KMS-11 (cell line): Measurements from ENCODE around the gene CLHC1.
"Not testable (repeated sequence)": the region's sequence is repeated elsewhere in the genome, so short reads cannot be mapped to it uniquely, and the experiment has no call there.

Experiments
- H2AFZ ChIP-seq: fragments of 200-600 bp; sonication (generic); 2 replicates; pipeline ENCODE4 v1.6.1; 2016; ENCODE audit warnings: antibody characterized with exemption, mixed run types, low read depth
- H3K27ac ChIP-seq: fragments of 200-600 bp; sonication (generic); 2 replicates; pipeline ENCODE4 v1.6.1; 2016; ENCODE audit warnings: mild to moderate bottlenecking, mixed run types
- H3K27me3 ChIP-seq: fragments of 200-600 bp; sonication (generic); 2 replicates; pipeline ENCODE4 v1.6.1; 2017; ENCODE audit warnings: mild to moderate bottlenecking, low read depth, mixed run types, moderate library complexity; ENCODE audit not compliant: insufficient read depth
- H3K36me3 ChIP-seq: fragments of 200-600 bp; sonication (generic); 2 replicates; pipeline ENCODE4 v1.6.1; 2017; ENCODE audit warnings: mild to moderate bottlenecking, mixed run types; ENCODE audit not compliant: insufficient read depth
- H3K4me1 ChIP-seq: fragments of 200-600 bp; sonication (generic); 2 replicates; pipeline ENCODE4 v1.6.1; 2016; ENCODE audit warnings: mild to moderate bottlenecking, low read depth, mixed run types; ENCODE audit not compliant: poor library complexity, severe bottlenecking
- H3K4me2 ChIP-seq: fragments of 200-600 bp; sonication (generic); 2 replicates; pipeline ENCODE4 v1.7.0; 2016; ENCODE audit warnings: mild to moderate bottlenecking, mixed run types
- H3K4me3 ChIP-seq: fragments of 200-600 bp; sonication (generic); IDR thresholded peaks from 2 replicates; pipeline ENCODE4 v1.6.1; 2017; ENCODE audit warnings: low read depth, low read length, mixed read lengths; ENCODE audit not compliant: insufficient read depth
- H3K79me2 ChIP-seq: fragments of 200-600 bp; sonication (generic); 2 replicates; pipeline ENCODE4 v1.6.1; 2016; ENCODE audit warnings: low read depth, mixed run types; ENCODE audit not compliant: insufficient read depth
- H3K9ac ChIP-seq: fragments of 200-600 bp; sonication (generic); 2 replicates; pipeline ENCODE4 v1.6.1; 2016; ENCODE audit warnings: mild to moderate bottlenecking, mixed run types
- H4K20me1 ChIP-seq: fragments of 200-600 bp; sonication (generic); 2 replicates; pipeline ENCODE4 v1.6.1; 2016; ENCODE audit warnings: mild to moderate bottlenecking, mixed run types; ENCODE audit not compliant: insufficient read depth
- TF ChIP-seq, protein P1 (sequence below): fragments of 200-600 bp; sonication (generic); conservative IDR thresholded peaks from 2 replicates; pipeline ENCODE4 v1.6.1; 2017; ENCODE audit warnings: low read depth, mild to moderate bottlenecking, antibody characterized with exemption, low read length, moderate library complexity, mixed read lengths

CLHC1 gene

GRCh38 chr2:55252832-55253231 lies 20.7 kb upstream of the CLHC1 start:
- TF ChIP-seq, protein P1, sequence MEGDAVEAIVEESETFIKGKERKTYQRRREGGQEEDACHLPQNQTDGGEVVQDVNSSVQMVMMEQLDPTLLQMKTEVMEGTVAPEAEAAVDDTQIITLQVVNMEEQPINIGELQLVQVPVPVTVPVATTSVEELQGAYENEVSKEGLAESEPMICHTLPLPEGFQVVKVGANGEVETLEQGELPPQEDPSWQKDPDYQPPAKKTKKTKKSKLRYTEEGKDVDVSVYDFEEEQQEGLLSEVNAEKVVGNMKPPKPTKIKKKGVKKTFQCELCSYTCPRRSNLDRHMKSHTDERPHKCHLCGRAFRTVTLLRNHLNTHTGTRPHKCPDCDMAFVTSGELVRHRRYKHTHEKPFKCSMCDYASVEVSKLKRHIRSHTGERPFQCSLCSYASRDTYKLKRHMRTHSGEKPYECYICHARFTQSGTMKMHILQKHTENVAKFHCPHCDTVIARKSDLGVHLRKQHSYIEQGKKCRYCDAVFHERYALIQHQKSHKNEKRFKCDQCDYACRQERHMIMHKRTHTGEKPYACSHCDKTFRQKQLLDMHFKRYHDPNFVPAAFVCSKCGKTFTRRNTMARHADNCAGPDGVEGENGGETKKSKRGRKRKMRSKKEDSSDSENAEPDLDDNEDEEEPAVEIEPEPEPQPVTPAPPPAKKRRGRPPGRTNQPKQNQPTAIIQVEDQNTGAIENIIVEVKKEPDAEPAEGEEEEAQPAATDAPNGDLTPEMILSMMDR, result no peak
- H3K9ac ChIP-seq, result no peak overlapping the region
- no peak overlapping the region for H3K27ac ChIP-seq
- no peak overlapping the region for H3K4me2 ChIP-seq
- H3K27me3 ChIP-seq, result no peaks in the 10 kb centered on the region
- H3K4me1 ChIP-seq, result peaks cover 4% of the 10 kb centered on the region
- H3K79me2 ChIP-seq, result no peaks in the 10 kb centered on the region
- H2AFZ ChIP-seq, result no peak overlapping the region
- H3K36me3 ChIP-seq, result no peaks in the 10 kb centered on the region; the same call in none of the 2 replicates
- H4K20me1 ChIP-seq, result no peaks in the 10 kb centered on the region
- no peak overlapping the region for H3K4me3 ChIP-seq

DNA sequence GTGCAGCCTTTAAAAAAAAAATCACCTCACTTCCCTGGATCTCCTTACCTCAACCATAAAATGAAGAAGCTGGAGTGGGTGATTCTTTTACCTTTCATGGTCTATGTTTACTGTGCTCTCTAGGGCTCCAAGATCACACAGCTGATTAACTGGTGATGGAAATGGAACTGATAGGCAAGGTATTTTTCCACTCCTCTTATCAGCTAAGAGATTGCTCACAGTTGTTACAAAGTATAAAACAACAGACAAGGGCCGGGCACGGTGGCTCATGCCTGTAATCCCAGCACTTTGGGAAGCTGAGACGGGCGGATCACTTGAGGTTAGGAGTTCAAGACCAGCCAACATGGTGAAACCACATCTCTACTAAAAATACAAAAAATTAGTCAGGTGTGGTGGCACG lies 14.9 kb upstream of the CLHC1 start:
- Histone ChIP-seq H3K79me2 (no peaks in the 10 kb centered on the region), H3K4me1 (peaks cover 56% of the 10 kb centered on the region), H3K27ac (0 out of 2 replicates have a peak overlapping the region, but pooled peaks have one; percentile 78), H3K4me2 (no peak overlapping the region), H3K9ac (no peak overlapping the region), H2AFZ (no peak overlapping the region), H3K27me3 (no peaks in the 10 kb centered on the region), H4K20me1 (no peaks in the 10 kb centered on the region), H3K4me3 (no peak overlapping the region), H3K36me3 (peaks cover 3% of the 10 kb centered on the region; the same call in 1 of the 2 replicates)
- TF ChIP-seq, protein P1, result no peak

GRCh38 chr2:55245411-55245810 lies 13.3 kb upstream of the CLHC1 start:
- peak overlapping the region; percentile 78 for H3K27ac ChIP-seq
- H3K9ac ChIP-seq, result peak overlapping the region; percentile 13; the same call in 1 of the 2 replicates
- no peaks in the 10 kb centered on the region for H3K27me3 ChIP-seq
- H2AFZ ChIP-seq, result 0 out of 2 replicates have a peak overlapping the region, but pooled peaks have one; percentile 1
- TF ChIP-seq, protein P1, result no peak
- H3K4me3 ChIP-seq, result peak overlapping the region; percentile 56
- H3K4me1 ChIP-seq, result peaks cover 53% of the 10 kb centered on the region
- no peaks in the 10 kb centered on the region for H4K20me1 ChIP-seq
- H3K4me2 ChIP-seq, result peak overlapping the region; percentile 58
- H3K79me2 ChIP-seq, result no peaks in the 10 kb centered on the region
- H3K36me3 ChIP-seq, result peaks cover 3% of the 10 kb centered on the region; the same call in 1 of the 2 replicates

DNA sequence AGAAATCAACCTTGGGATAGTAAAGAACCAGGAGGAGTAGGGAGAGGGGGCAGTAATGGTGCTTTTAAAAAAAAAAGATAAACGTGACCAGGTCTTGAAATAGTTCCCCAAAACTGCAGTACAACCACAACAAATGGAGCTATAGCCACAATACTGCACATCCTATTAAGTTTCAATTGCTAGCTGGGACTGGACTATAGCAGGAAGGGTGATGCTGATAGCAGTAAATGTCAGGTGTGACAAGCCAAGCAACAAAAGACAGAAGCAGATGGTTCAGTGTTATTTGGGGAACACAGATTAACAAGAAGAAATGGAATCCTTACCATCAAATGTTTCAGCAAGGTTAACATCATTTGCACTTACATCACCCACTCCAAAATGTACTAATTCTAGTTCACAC lies 10.5 kb upstream of the CLHC1 start:
- Histone ChIP-seq H4K20me1 (no peaks in the 10 kb centered on the region), H3K9ac (no peak overlapping the region), H3K4me1 (peaks cover 52% of the 10 kb centered on the region), H3K27ac (no peak overlapping the region), H3K27me3 (no peaks in the 10 kb centered on the region), H3K36me3 (peaks cover 3% of the 10 kb centered on the region; the same call in 1 of the 2 replicates), H3K4me3 (no peak overlapping the region), H2AFZ (no peak overlapping the region), H3K4me2 (no peak overlapping the region), H3K79me2 (no peaks in the 10 kb centered on the region)
- TF ChIP-seq, protein P1, result no peak

- H3K36me3 ChIP-seq, result not testable (repeated sequence)
Measured at GRCh38 chr2:55241582-55241981, 9.5 kb upstream of the CLHC1 start.

More at GRCh38 chr2:55241582-55241981, 9.5 kb upstream of the CLHC1 start:
- not testable (repeated sequence) for H3K27ac ChIP-seq, H3K4me2 ChIP-seq, H4K20me1 ChIP-seq, H2AFZ ChIP-seq, H3K4me3 ChIP-seq, H3K27me3 ChIP-seq, H3K9ac ChIP-seq, H3K79me2 ChIP-seq
- peaks cover 44% of the 10 kb centered on the region for H3K4me1 ChIP-seq
